CD4-positive, alpha-beta T cell (primary cell): ENCODE measurements around the gene SRPRA. TPM values are rescaled to one million over a fixed set of nuclear protein-coding genes. Genes with fewer than 3 reads are reported as not detected.

Experiments used
- ATAC-seq: fragments of 200-7000 bp; cut with Tn5 transposase; one replicate; pipeline ENCODE4 v1.10.0; 2022; ENCODE audit warnings: mild to moderate bottlenecking; ENCODE audit not compliant: poor library complexity
- CTCF ChIA-PET: fragments of 350-600 bp; sonication (Branson Sonifier 250); formaldehyde crosslinking; loops from one replicate; lab custom pipeline; 2021; ENCODE audit warnings: antibody characterized with exemption, inconsistent platforms; lab: Charles Lee
- POLR2A ChIA-PET: fragments of 350-600 bp; sonication (Branson Sonifier 250); formaldehyde crosslinking; loops from one replicate; lab custom pipeline; 2021; ENCODE audit warnings: antibody characterized with exemption, inconsistent platforms; lab: Charles Lee
- DNase-seq, 14 experiments: peaks; one replicate each; pipeline ENCODE4 v3.0.0-alpha.2; 2013 to 2020; ENCODE audit warnings: mixed read lengths in 2 of 14
- H3K27ac ChIP-seq, 2 donors: one replicate each; pipeline versions ENCODE4 v1.5.1 to v1.7.0; 2013; ENCODE audit warnings: low read length in 2 of 2, low read depth in 1 of 2, mild to moderate bottlenecking in 1 of 2
- H3K27me3 ChIP-seq, 2 experiments: 1 replicate in 1 of 2; 2 replicates in 1 of 2; pipeline versions ENCODE4 v1.6.1 to v1.7.0; 2013; ENCODE audit warnings: low read length in 2 of 2, control low read depth in 1 of 2, mild to moderate bottlenecking in 1 of 2, moderate library complexity in 1 of 2; ENCODE audit not compliant: insufficient read depth in 2 of 2, control insufficient read depth in 1 of 2
- H3K36me3 ChIP-seq: one replicate; pipeline ENCODE4 v1.6.1; 2013; ENCODE audit warnings: low read length, control low read depth; ENCODE audit not compliant: insufficient read depth
- H3K4me1 ChIP-seq: one replicate; pipeline ENCODE4 v1.6.1; 2013; ENCODE audit warnings: low read length, control low read depth; ENCODE audit not compliant: insufficient read depth
- H3K4me3 ChIP-seq: one replicate; pipeline ENCODE4 v1.5.1; 2013; ENCODE audit warnings: mild to moderate bottlenecking, low read length, moderate library complexity
- H3K9me3 ChIP-seq, 2 experiments: 1 replicate in 1 of 2; 2 replicates in 1 of 2; pipeline versions ENCODE4 v1.6.1 to v1.7.0; 2013; ENCODE audit warnings: low read length in 2 of 2, mild to moderate bottlenecking in 2 of 2, control low read depth in 1 of 2, moderate library complexity in 1 of 2; ENCODE audit not compliant: control insufficient read depth in 1 of 2, insufficient read depth in 1 of 2
- H3K27ac Mint-ChIP-seq: one replicate; pipeline ENCODE4 v1.8.0; 2020; ENCODE audit warnings: mixed read lengths
- H3K27me3 Mint-ChIP-seq: one replicate; pipeline ENCODE4 v1.8.0; 2021; ENCODE audit warnings: mixed read lengths
- H3K36me3 Mint-ChIP-seq: one replicate; pipeline ENCODE4 v1.8.0; 2021; ENCODE audit warnings: low read depth, mixed read lengths
- H3K4me1 Mint-ChIP-seq: one replicate; pipeline ENCODE4 v1.8.0; 2021; ENCODE audit warnings: low read depth, mixed read lengths
- H3K4me3 Mint-ChIP-seq: one replicate; pipeline ENCODE4 v1.8.0; 2020; ENCODE audit warnings: mild to moderate bottlenecking, mixed read lengths
- H3K9me3 Mint-ChIP-seq: one replicate; pipeline ENCODE4 v1.8.0; 2020; ENCODE audit warnings: mixed read lengths
- CTCF ChIP-seq: fragments of 200-600 bp; IDR thresholded peaks from one replicate; pipeline ENCODE4 v1.8.0; 2022; ENCODE audit warnings: antibody characterized with exemption, mild to moderate bottlenecking
- intact Hi-C, 2 experiments: fragments of 100-400 bp; cut with DNase I in 1 of 2; cut with micrococcal nuclease in 1 of 2; formaldehyde crosslinking; loops; one replicate each; pipeline versions ENCODE4 v1.15.1 to v1.9.0; 2023 to 2025; cut with DNase I, micrococcal nuclease
- total RNA-seq, 174 experiments: library from RNA in 2 of 174; stranded (reverse) in 2 of 174; gene quantifications; one replicate each; pipeline ENCODE4 v1.2.3 and lab custom pipeline; 2021 to 2026

The SRPRA gene
- total RNA-seq, 2 experiments from 2014 or later, result 198 to 206 TPM

- POLR2A ChIA-PET, result no interaction called here
Observed at GRCh38 chr11:126308271-126308671, 39.6 kb upstream of the SRPRA start.

DNA sequence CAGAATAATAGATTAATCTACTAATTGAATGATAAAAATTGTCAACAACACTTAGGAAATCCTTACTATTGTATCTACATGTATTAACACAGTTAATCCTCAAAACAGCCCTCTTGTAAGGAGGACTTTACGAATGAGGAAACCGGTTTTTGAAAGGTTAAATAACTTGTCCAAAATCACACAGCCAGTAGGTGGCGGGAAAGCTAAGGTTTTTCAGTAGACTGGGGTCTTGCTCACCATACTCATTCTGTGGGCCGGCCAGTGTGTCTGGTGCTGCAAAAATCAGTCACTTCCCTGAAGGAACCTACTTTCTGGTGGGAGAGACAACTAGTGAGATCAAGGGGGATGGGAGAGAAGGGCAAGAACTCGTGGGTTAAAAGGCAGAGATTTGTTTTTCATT is 39.0 kb upstream of the SRPRA start:
- peaks cover 60% of the 10 kb centered on the region for H3K4me1 Mint-ChIP-seq
- H3K4me3 Mint-ChIP-seq, result no peak overlapping the region
- intact Hi-C loops, result no loop called here
- ATAC-seq (no peak), DNase-seq (peak in 2 of 14 experiments; percentile 26 to 41)
- Histone ChIP-seq H3K4me3 (no peak overlapping the region), H3K27me3 (no peaks in the 10 kb centered on the region), H3K27ac (no peak overlapping the region), H3K36me3 (peaks cover 37% of the 10 kb centered on the region), H3K4me1 (peaks cover 47% of the 10 kb centered on the region), H3K9me3 (no peaks in the 10 kb centered on the region)
- no peak for TF ChIP-seq CTCF
- ChIA-PET POLR2A (no interaction called here), CTCF (no interaction called here)
- no peak overlapping the region for H3K27ac Mint-ChIP-seq
- no peaks in the 10 kb centered on the region for H3K27me3 Mint-ChIP-seq
- peaks cover 68% of the 10 kb centered on the region for H3K36me3 Mint-ChIP-seq
- H3K9me3 Mint-ChIP-seq, result no peaks in the 10 kb centered on the region

More at GRCh38 chr11:126308271-126308671, 39.6 kb upstream of the SRPRA start:
- H3K4me3 Mint-ChIP-seq, result no peak overlapping the region
- no peak for ATAC-seq
- Histone ChIP-seq H3K27me3 (no peaks in the 10 kb centered on the region), H3K4me3 (no peak overlapping the region), H3K27ac (no peak overlapping the region), H3K4me1 (peaks cover 42% of the 10 kb centered on the region), H3K36me3 (peaks cover 43% of the 10 kb centered on the region), H3K9me3 (no peaks in the 10 kb centered on the region)
- DNase-seq, result no peak
- no peaks in the 10 kb centered on the region for H3K9me3 Mint-ChIP-seq
- peaks cover 57% of the 10 kb centered on the region for H3K4me1 Mint-ChIP-seq
- CTCF ChIA-PET, result no interaction called here
- no peak for TF ChIP-seq CTCF
- no peak overlapping the region for H3K27ac Mint-ChIP-seq
- H3K27me3 Mint-ChIP-seq, result no peaks in the 10 kb centered on the region
- H3K36me3 Mint-ChIP-seq, result peaks cover 72% of the 10 kb centered on the region
- intact Hi-C loops, result no loop called here

DNA sequence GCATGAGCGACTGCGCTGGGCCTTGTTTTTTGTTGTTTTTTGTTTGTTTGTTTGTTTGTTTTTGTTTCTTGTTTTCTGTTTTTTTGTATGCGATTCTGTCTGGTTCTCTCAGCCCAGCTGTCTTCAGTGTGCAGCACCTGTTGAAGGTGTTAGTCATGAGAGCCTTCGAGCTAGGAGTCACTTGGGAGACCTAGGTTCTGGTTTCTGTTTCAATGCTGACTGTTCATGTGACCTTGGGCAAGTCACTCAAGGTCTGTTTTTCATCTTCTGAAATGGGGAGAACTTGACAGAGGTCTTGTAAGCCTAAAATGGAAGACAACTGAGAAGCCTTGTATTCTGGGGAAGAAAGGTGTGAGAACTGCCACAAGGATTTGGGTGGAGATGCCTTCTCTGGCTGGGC is 37.0 kb upstream of the SRPRA start:
- no peak for ATAC-seq
- TF ChIP-seq CTCF, result no peak
- no peak overlapping the region for H3K27ac ChIP-seq

More for the DNA sequence above, 37.0 kb upstream of the SRPRA start:
- intact Hi-C loops, result no loop called here
- H3K9me3 ChIP-seq, result no peaks in the 10 kb centered on the region
- H3K27ac Mint-ChIP-seq, result peak overlapping the region; percentile 76
- POLR2A ChIA-PET, result interaction anchor here (0.9 to 3.0 kb wide), 3 partner anchors 23 to 94 kb away, joined by 3 to 34 read pairs (median 6); partner anchors contain the start of genes FAM118B, FOXRED1, RPUSD4 and SRPRA
- H3K36me3 ChIP-seq, result peaks cover 26% of the 10 kb centered on the region
- peaks cover 44% of the 10 kb centered on the region for H3K4me1 ChIP-seq
- peak overlapping the region; percentile 88 for H3K4me3 Mint-ChIP-seq
- H3K4me1 Mint-ChIP-seq, result peaks cover 59% of the 10 kb centered on the region
- H3K27me3 ChIP-seq, result no peaks in the 10 kb centered on the region
- no peaks in the 10 kb centered on the region for H3K9me3 Mint-ChIP-seq
- peaks cover 54% of the 10 kb centered on the region for H3K36me3 Mint-ChIP-seq
- no peaks in the 10 kb centered on the region for H3K27me3 Mint-ChIP-seq
- CTCF ChIA-PET, result no interaction called here
- no peak overlapping the region for H3K4me3 ChIP-seq
- peak in 2 of 14 experiments; percentile 27 to 34 for DNase-seq
